ENCODE measurements around the gene PNKP.

The PNKP gene

DNA sequence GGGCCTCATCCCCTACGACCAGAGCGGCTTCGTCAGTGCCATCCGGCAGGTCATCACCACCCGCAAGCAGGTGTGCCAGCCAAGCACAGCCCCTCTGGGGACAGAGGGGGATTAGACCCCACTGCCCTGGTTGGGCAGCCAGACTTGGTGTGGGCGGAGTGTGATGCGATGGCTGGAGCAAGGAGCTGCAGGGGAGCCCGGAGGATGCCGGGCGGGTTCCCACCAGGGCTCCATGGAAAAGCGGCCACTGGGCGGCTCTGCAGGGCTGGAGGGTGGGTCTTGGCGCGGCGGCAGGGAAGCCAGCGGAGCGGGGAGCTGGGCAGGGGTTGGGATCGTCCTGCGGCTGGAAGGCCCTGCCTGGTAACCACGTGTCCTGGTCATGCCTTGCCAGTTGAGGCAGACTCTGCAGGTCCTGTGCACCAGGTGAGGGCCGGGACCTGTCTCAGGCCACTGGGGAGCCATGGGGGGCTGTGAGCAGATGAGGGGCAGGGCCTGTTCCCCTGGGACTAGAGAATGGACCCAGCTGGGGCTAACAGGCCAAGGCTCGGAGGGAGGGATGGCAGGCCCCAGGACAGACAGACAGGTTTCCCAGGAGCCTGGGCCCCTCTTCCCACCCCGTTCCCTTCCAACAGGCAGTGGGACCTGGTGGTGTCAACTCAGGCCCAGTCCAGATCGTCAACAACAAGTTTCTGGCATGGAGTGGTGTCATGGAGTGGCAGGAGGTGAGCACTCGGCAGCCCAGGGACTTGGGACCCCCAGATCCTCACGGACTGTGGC is 10.1 kb downstream of the PNKP start:
- Histone ChIP-seq H3K27me3 (ENCODE audit: control insufficient read depth, low read length) (no peaks in the 10 kb centered on the region), H3K9me3 (ENCODE audit: control insufficient read depth, insufficient read depth, low read length) (no peaks in the 10 kb centered on the region), H3F3A (ENCODE audit: control insufficient read depth, insufficient read depth) (peaks cover 4% of the 10 kb centered on the region), H3K4me1 (ENCODE audit: control insufficient read depth, low read length) (peaks cover 19% of the 10 kb centered on the region), H3K4me3 (ENCODE audit: low read length) (no peak overlapping the region), H4K20me1 (ENCODE audit: control insufficient read depth, insufficient read depth, low read depth, low read length) (peaks cover 10% of the 10 kb centered on the region; the same call in 1 of the 2 replicates), H3K27ac (ENCODE audit: low read depth, low read length) (no peak overlapping the region), H3K9me2 (replicated peaks; ENCODE audit: control insufficient read depth, low read length) (no peaks in the 10 kb centered on the region), H3K36me3 (ENCODE audit: control insufficient read depth, low read length) (peaks cover 77% of the 10 kb centered on the region), H3K4me2 (ENCODE audit: low read length) (no peak overlapping the region), H3K79me2 (ENCODE audit: control insufficient read depth, low read length) (peaks cover 26% of the 10 kb centered on the region)
- no peak for TF ChIP-seq EZH2phosphoT487 (IDR thresholded peaks at IDR 0.05; ENCODE audit: borderline replicate concordance, low read length)

DNA sequence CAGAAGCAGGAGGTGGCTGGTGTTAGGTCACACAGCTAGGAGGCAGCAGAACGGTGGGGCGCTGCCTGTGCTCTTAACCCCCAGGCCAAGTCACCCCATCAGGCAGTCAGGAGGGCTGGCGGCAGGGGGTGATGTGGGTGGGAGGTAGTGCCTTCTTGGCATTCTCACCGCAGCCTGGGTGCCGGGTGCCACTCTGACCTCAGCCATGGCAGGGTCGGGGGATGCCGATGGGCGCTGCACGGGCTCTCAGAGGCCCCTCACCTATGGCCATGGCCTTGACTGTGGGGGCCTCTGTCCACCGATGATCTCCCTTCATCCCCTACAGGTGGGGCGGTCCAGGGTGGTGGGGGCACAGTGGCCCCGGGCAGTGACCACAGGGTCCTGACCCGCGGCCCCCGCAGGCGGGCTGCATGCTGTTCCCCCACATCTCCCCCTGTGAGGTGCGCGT is 10.8 kb downstream of the PNKP start:
- Histone ChIP-seq H3K9me2 (replicated peaks; ENCODE audit: control insufficient read depth, low read length) (no peaks in the 10 kb centered on the region), H4K20me1 (ENCODE audit: control insufficient read depth, insufficient read depth, low read depth, low read length) (peaks cover 13% of the 10 kb centered on the region; the same call in 1 of the 2 replicates), H3K9me3 (ENCODE audit: control insufficient read depth, insufficient read depth, low read length) (no peaks in the 10 kb centered on the region), H3K27ac (ENCODE audit: low read depth, low read length) (no peak overlapping the region), H3K79me2 (ENCODE audit: control insufficient read depth, low read length) (peaks cover 33% of the 10 kb centered on the region), H3F3A (ENCODE audit: control insufficient read depth, insufficient read depth) (peaks cover 8% of the 10 kb centered on the region), H3K4me3 (ENCODE audit: low read length) (no peak overlapping the region), H3K27me3 (ENCODE audit: control insufficient read depth, low read length) (no peaks in the 10 kb centered on the region; the same call in 1 of the 2 replicates), H3K36me3 (ENCODE audit: control insufficient read depth, low read length) (peaks cover 78% of the 10 kb centered on the region), H3K4me2 (ENCODE audit: low read length) (no peak overlapping the region), H3K4me1 (ENCODE audit: control insufficient read depth, low read length) (peaks cover 24% of the 10 kb centered on the region)
- no peak for TF ChIP-seq CTCF (IDR thresholded peaks at IDR 0.05; ENCODE audit: low read depth, low read length, poor library complexity, severe bottlenecking)
- no peak for TF ChIP-seq EZH2phosphoT487 (IDR thresholded peaks at IDR 0.05; ENCODE audit: borderline replicate concordance, low read length)

DNA sequence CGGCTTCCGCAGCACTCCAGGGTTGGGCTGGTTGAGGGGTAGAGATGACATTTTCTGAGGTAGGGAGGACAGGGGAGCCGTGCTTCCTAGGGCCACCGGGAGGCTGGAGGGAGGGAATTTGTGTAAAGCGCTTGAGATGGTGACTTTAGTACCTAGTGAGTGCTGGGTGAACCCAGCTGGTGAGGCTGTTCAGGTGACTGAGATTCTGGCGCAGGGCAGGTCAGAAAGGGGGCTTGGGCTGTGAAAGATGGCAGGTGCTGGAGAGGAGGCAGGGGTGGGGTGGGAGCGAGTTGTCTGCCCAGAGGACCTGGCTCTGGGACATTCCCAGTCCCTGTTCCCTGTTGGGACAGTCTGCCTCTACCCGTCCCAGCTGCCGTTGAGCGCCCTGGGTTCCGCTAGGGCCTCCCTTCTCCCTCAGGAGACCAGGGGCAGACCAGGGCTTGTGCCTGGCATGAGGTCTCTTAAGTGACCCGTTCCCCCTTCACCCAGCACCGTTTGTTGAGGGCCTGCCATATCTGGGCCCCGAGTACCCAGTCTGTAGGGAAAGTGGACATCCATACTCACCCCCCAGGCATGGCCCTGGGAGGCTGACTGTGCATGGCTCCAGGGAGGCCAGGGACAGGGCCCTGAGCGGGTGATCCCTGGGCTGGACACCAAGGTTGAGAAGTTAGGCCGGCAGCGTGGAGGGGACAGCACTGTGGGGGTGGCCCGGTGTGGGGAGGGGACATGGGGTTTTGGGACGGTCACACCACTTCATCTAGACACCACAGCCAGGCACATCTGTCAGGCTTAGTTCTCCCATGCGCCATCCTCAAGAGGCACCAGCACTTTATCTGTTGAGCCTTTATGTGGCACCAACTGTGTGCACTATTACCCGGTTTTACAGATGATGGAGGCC is 11.5 kb downstream of the PNKP start:
- peaks cover 8% of the 10 kb centered on the region for H3F3A ChIP-seq (ENCODE audit: control insufficient read depth, insufficient read depth)

More for the DNA sequence above, 11.5 kb downstream of the PNKP start:
- no peaks in the 10 kb centered on the region; the same call in 1 of the 2 replicates for H3K27me3 ChIP-seq (ENCODE audit: control insufficient read depth, low read length)
- H3K27ac ChIP-seq (ENCODE audit: low read depth, low read length), result no peak overlapping the region
- H4K20me1 ChIP-seq (ENCODE audit: control insufficient read depth, insufficient read depth, low read depth, low read length), result peaks cover 13% of the 10 kb centered on the region; the same call in 1 of the 2 replicates
- no peaks in the 10 kb centered on the region for H3K9me3 ChIP-seq (ENCODE audit: control insufficient read depth, insufficient read depth, low read length)
- no peak overlapping the region for H3K4me3 ChIP-seq (ENCODE audit: low read length)
- no peaks in the 10 kb centered on the region for H3K9me2 ChIP-seq (replicated peaks; ENCODE audit: control insufficient read depth, low read length)
- peaks cover 33% of the 10 kb centered on the region for H3K79me2 ChIP-seq (ENCODE audit: control insufficient read depth, low read length)
- H3K4me1 ChIP-seq (ENCODE audit: control insufficient read depth, low read length), result peaks cover 24% of the 10 kb centered on the region
- peaks cover 71% of the 10 kb centered on the region for H3K36me3 ChIP-seq (ENCODE audit: control insufficient read depth, low read length)
- TF ChIP-seq EZH2phosphoT487 (IDR thresholded peaks at IDR 0.05; ENCODE audit: borderline replicate concordance, low read length), result no peak
- no peak for TF ChIP-seq CTCF (IDR thresholded peaks at IDR 0.05; ENCODE audit: low read depth, low read length, poor library complexity, severe bottlenecking)
- H3K4me2 ChIP-seq (ENCODE audit: low read length), result no peak overlapping the region
